Articular chondrocyte of knee joint (primary cell): Measurements from ENCODE around the gene OR2AK2. TPM values are rescaled to one million over a fixed set of nuclear protein-coding genes. Genes with fewer than 3 reads are reported as not detected.

Experiments
- small RNA-seq: library from RNA; depleted of rRNA; stranded (forward); fragments of <200 nt; gene quantifications from one replicate; pipeline ENCODE3, GENCODE V24; 2012
- total RNA-seq: library from RNA; depleted of rRNA; stranded (reverse); fragments of >200 nt; gene quantifications from 2 replicates; pipeline ENCODE4 v1.2.3, GENCODE V29; 2012

The OR2AK2 gene, protein sequence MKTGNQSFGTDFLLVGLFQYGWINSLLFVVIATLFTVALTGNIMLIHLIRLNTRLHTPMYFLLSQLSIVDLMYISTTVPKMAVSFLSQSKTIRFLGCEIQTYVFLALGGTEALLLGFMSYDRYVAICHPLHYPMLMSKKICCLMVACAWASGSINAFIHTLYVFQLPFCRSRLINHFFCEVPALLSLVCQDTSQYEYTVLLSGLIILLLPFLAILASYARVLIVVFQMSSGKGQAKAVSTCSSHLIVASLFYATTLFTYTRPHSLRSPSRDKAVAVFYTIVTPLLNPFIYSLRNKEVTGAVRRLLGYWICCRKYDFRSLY
- not detected in 2 replicates for total RNA-seq

DNA sequence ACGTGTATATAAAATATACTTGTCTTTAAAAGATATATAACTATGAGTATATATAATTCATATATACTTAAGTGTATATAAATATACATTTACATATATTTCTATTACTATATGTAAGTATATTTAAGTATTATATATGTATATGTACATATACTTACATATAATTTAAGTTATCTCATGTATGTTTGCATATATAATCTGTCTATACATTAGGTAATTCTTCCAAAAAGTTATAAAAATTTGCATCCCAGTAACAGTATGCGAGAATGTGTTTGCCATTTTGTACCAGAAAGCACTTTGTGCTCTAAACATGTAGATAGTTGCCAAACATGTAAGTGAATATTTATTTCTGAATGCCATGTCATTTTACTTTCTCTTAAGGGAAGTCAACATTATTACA lies at the start of gene OR2AK2:
TSS of gene OR2AK2 (plus strand) at position 301 of the 400 bp plus-strand sequence. CDS start 144 bp downstream, outside the sequence.

DNA sequence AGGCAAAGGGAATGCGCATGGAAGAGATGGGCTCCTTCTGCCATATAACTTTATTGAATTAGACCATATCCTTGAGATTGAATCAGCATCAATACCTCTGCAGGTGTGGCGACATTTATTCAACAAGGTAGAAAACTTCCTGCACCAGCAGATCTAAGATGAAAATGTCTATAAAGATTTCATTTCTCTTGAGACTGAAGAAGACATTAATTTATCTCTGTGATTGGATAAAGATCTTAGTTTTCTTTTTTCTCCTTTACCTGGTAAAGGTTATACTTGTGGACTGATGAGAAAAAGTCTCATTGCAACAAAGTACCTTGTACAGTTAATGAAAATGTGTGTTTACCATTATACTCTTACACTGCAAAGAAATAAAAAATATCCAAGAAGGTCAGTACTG lies 45.1 kb upstream of the OR2AK2 start, which contains the start of gene OR2T8:
TSS of gene OR2T8 (plus strand) at position 301 of the 400 bp plus-strand sequence. CDS start 766 bp downstream, outside the sequence.

DNA sequence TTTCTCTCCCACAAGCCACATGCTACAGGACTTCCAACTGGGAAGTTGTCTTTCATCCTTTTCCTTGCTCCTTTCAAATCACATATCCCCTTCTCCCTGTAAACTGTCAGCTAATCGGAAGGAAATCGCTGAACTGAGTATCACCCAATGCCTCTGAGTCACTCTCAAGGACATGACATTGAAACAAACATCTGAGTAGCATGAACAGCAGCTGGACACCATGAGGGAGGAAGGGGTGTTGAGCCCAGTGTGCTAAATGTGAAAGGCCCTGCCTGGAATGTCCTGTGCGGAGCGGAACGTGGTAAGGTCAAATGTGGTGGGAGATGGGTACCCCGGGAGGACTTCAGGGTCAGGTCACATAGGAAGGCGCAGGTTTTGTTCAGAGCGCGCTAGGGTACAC lies 40.2 kb upstream of the OR2AK2 start, which contains the start of gene OR2AJ1:
TSS of gene OR2AJ1 (plus strand) at position 22 of the 400 bp plus-strand sequence. CDS start 8,880 bp downstream, outside the sequence.

DNA sequence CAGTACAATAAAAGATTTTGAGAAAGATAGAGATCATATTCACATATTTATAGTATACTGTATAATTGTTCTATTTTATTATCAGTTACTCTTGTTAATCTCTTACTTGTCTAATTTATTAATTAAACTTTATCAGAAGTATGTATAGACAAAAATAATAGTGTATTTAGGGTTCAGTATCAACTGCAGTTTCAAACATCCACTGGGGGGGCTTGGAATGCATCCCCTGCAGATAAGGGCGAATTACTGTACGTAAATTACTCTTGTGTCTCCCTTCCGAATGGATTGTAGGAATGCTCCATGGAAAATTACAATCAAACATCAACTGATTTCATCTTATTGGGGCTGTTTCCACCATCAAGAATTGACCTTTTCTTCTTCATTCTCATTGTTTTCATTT lies 16.5 kb upstream of the OR2AK2 start, which contains the start of gene OR2L8:
TSS of gene OR2L8 (plus strand) at position 301 of the 400 bp plus-strand sequence. CDS start at position 301, 0 bp downstream.

DNA sequence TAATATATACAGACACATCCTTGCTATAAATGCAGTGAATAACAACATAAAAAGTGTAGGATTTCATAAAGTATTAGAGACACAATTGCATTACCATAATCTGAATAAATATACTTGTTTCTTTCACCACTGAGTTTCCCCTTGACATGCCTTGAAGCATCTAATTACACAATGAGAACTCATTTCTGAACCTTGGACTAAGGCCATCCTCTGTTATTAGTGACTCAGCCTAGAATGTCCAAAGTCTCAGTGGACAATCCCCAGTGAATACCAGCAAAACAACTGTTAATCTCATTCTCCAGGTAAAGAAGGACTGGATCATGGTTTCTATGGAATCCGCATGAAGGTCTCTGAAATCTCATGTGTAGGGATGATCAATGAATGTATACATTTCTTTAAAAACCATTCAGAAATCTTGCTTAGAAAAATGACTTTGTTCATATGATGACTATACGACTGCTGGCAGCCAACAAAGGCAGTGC lies 48.2 kb downstream of the OR2AK2 start, which contains the start of gene OR2L5:
TSS of gene OR2L5 (plus strand) at position 432 of the 482 bp plus-strand sequence. CDS start 8,288 bp downstream, outside the sequence.

Small RNA genes lying within 50 kb of the gene (small RNA-seq; reads per million reads assigned to genes)
- not detected for gene RF00019

Other genes with a start within 250 kb of the OR2AK2 start
- gene OR6F1, start 248.6 kb upstream of the OR2AK2 start, total RNA-seq = not detected in 2 replicates
- gene OR14K1, start 226.6 kb upstream of the OR2AK2 start, total RNA-seq = not detected in 2 replicates
- not detected in 2 replicates for gene OR14A2, start 217.1 kb upstream of the OR2AK2 start, total RNA-seq
- not detected in 2 replicates for gene OR1C1, start 204.7 kb upstream of the OR2AK2 start, total RNA-seq
- not detected in 2 replicates for gene OR14A16, start 141.1 kb upstream of the OR2AK2 start, total RNA-seq
- gene OR11L1, start 123.3 kb upstream of the OR2AK2 start, total RNA-seq = not detected in 2 replicates
- 0.43 and 0.65 TPM in 2 replicates for gene TRIM58, start 108.0 kb upstream of the OR2AK2 start, total RNA-seq
- 0.11 and 0.39 TPM in 2 replicates for gene OR2W3, start 69.6 kb upstream of the OR2AK2 start, total RNA-seq
- not detected in 2 replicates for gene OR2T8, start 45.0 kb upstream of the OR2AK2 start, total RNA-seq
- not detected in 2 replicates for gene OR2AJ1, start 40.3 kb upstream of the OR2AK2 start, total RNA-seq
- gene OR2L8, start 16.4 kb upstream of the OR2AK2 start, total RNA-seq = not detected in 2 replicates
- gene OR2L5, start 48.4 kb downstream of the OR2AK2 start, total RNA-seq = 0.13 TPM in 1 of 2 replicates, not detected in the other
- gene OR2L2, start 64.8 kb downstream of the OR2AK2 start, total RNA-seq = under 0.01 TPM in 2 replicates
- not detected in 2 replicates for gene OR2L3, start 81.6 kb downstream of the OR2AK2 start, total RNA-seq
- not detected in 2 replicates for gene OR2L13, start 130.0 kb downstream of the OR2AK2 start, total RNA-seq
- not detected in 2 replicates for gene OR2M5, start 179.9 kb downstream of the OR2AK2 start, total RNA-seq
- gene OR2M2, start 209.6 kb downstream of the OR2AK2 start, total RNA-seq = not detected in 2 replicates
- not detected in 2 replicates for gene OR2M3, start 232.0 kb downstream of the OR2AK2 start, total RNA-seq